HG03521 (cell line): ENCODE data around the gene ALG13.
"Not testable (repeated sequence)": the region's sequence is repeated elsewhere in the genome, so short reads cannot be mapped to it uniquely, and the experiment has no call there.

Experiments
- ATAC-seq: cut with Tn5 transposase; IDR thresholded peaks from one replicate; pipeline ENCODE4 v1.9.1; 2021; ENCODE audit warnings: mild to moderate bottlenecking, moderate library complexity; ENCODE audit not compliant: unreplicated experiment

Gene ALG13

GRCh38 chrX:111680988-111681779 lies at the start of gene ALG13:
Gene ALG13 (plus strand): TSS chrX:111681170. CDS start chrX:111681219, 49 bp downstream.
- peak; percentile 98 for ATAC-seq

GRCh38 chrX:111634823-111635729 lies 45.9 kb upstream of the ALG13 start:
- ATAC-seq: no peak

GRCh38 chrX:111641969-111642368 lies 39.0 kb upstream of the ALG13 start:
- ATAC-seq: no peak

- not testable (repeated sequence) for ATAC-seq
Measured at GRCh38 chrX:111645165-111645564, 35.8 kb upstream of the ALG13 start.

GRCh38 chrX:111645607-111646006 lies 35.4 kb upstream of the ALG13 start:
- no peak for ATAC-seq

- ATAC-seq: no peak
Measured at GRCh38 chrX:111646515-111646914, 34.5 kb upstream of the ALG13 start.

- no peak for ATAC-seq
Measured at GRCh38 chrX:111648802-111649201, 32.2 kb upstream of the ALG13 start.

- no peak for ATAC-seq
Measured at GRCh38 chrX:111649638-111650037, 31.3 kb upstream of the ALG13 start.

GRCh38 chrX:111650845-111651244 lies 30.1 kb upstream of the ALG13 start:
- no peak for ATAC-seq

- ATAC-seq: no peak
Measured at GRCh38 chrX:111652719-111653118, 28.3 kb upstream of the ALG13 start.

- no peak for ATAC-seq
Measured at GRCh38 chrX:111661241-111661640, 19.7 kb upstream of the ALG13 start.

GRCh38 chrX:111662292-111662691 lies 18.7 kb upstream of the ALG13 start:
- ATAC-seq: no peak

GRCh38 chrX:111671668-111672067 lies 9.3 kb upstream of the ALG13 start:
- ATAC-seq: no peak

GRCh38 chrX:111687305-111687704 lies 6.3 kb downstream of the ALG13 start:
- no peak for ATAC-seq

- ATAC-seq: no peak
Measured at GRCh38 chrX:111695297-111695880, 14.4 kb downstream of the ALG13 start.

- no peak for ATAC-seq
Measured at GRCh38 chrX:111719426-111720210, 38.6 kb downstream of the ALG13 start.

GRCh38 chrX:111728096-111728495 lies 47.1 kb downstream of the ALG13 start:
- no peak for ATAC-seq

- no peak for ATAC-seq
Measured at GRCh38 chrX:111731351-111731750, 50.4 kb downstream of the ALG13 start.

- no peak for ATAC-seq
Measured at GRCh38 chrX:111736571-111736970, 55.6 kb downstream of the ALG13 start.

- no peak for ATAC-seq
Measured at GRCh38 chrX:111742018-111742417, 61.0 kb downstream of the ALG13 start.

- no peak for ATAC-seq
Measured at GRCh38 chrX:111743316-111743715, 62.3 kb downstream of the ALG13 start.
